ENCODE measurements around the gene KLKB1.

GRCh38 chr4:186204686-186205085 is 22.6 kb upstream of the KLKB1 start:
- TF ChIP-seq ATF2 (CRISPR knock-in tag; IDR thresholded peaks at IDR 0.05; ENCODE audit: borderline replicate concordance, low read depth) (no peak), ZNF396 (CRISPR knock-in tag; IDR thresholded peaks at IDR 0.05; ENCODE audit: borderline replicate concordance) (no peak), MLX (CRISPR knock-in tag; IDR thresholded peaks at IDR 0.05) (no peak)
- TF ChIP-seq, protein P1, sequence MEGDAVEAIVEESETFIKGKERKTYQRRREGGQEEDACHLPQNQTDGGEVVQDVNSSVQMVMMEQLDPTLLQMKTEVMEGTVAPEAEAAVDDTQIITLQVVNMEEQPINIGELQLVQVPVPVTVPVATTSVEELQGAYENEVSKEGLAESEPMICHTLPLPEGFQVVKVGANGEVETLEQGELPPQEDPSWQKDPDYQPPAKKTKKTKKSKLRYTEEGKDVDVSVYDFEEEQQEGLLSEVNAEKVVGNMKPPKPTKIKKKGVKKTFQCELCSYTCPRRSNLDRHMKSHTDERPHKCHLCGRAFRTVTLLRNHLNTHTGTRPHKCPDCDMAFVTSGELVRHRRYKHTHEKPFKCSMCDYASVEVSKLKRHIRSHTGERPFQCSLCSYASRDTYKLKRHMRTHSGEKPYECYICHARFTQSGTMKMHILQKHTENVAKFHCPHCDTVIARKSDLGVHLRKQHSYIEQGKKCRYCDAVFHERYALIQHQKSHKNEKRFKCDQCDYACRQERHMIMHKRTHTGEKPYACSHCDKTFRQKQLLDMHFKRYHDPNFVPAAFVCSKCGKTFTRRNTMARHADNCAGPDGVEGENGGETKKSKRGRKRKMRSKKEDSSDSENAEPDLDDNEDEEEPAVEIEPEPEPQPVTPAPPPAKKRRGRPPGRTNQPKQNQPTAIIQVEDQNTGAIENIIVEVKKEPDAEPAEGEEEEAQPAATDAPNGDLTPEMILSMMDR (IDR thresholded peaks at IDR 0.05), result no peak
- TF ChIP-seq, protein P2, sequence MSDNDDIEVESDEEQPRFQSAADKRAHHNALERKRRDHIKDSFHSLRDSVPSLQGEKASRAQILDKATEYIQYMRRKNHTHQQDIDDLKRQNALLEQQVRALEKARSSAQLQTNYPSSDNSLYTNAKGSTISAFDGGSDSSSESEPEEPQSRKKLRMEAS (CRISPR knock-in tag; IDR thresholded peaks at IDR 0.05), result no peak
